ENCODE data around the gene PKDCC. TPM values are rescaled to one million over a fixed set of nuclear protein-coding genes. Genes with fewer than 3 reads are reported as not detected.

Gene PKDCC
- total and polyA plus RNA-seq, 2 of the 13 experiments (the other 11 are each of a cell fraction or from before 2014, with no cell fraction given): 52.6 to 58.8 TPM

GRCh38 chr2:42045848-42046748, 1.7 kb upstream of the PKDCC start (continued):
- no peak for TF ChIP-seq SRF (IDR thresholded peaks at IDR 0.05; ENCODE audit: low read depth, low read length)
- no peak for TF ChIP-seq KDM1A (CRISPR knock-in tag; IDR thresholded peaks at IDR 0.05)
- TF ChIP-seq ELF1 (CRISPR knock-in tag; IDR thresholded peaks at IDR 0.05): peak; percentile 7; the same call in 1 of the 2 replicates
- peak; percentile 66; the same call in 1 of the 2 replicates for TF ChIP-seq ZNF232 (CRISPR knock-in tag; IDR thresholded peaks at IDR 0.05; ENCODE audit: borderline replicate concordance)
- peak; percentile 15; the same call in 1 of the 2 replicates for TF ChIP-seq MTA1 (CRISPR knock-in tag; IDR thresholded peaks at IDR 0.05; ENCODE audit: borderline replicate concordance)
- no peak for TF ChIP-seq ZNF513 (CRISPR knock-in tag; conservative IDR thresholded peaks at IDR 0.05)
- peak; percentile 51; the same call in 1 of the 2 replicates for TF ChIP-seq KDM6A (CRISPR knock-in tag; IDR thresholded peaks at IDR 0.05; ENCODE audit: low read depth)
- peak; percentile 43; the same call in 1 of the 2 replicates for TF ChIP-seq ZNF205 (CRISPR knock-in tag; IDR thresholded peaks at IDR 0.05)
- 0 out of 2 replicates have a peak, but pooled peaks have one; percentile 30 for TF ChIP-seq ZNF543 (CRISPR knock-in tag; IDR thresholded peaks at IDR 0.05)
- no peak for TF ChIP-seq CHD2 (IDR thresholded peaks at IDR 0.05; ENCODE audit: low read depth, low read length)
- no peak for TF ChIP-seq ELF4 (CRISPR knock-in tag; IDR thresholded peaks at IDR 0.05; ENCODE audit: borderline replicate concordance)
- peak; percentile 29; the same call in 1 of the 2 replicates for TF ChIP-seq ZNF350 (CRISPR knock-in tag; IDR thresholded peaks at IDR 0.05; ENCODE audit: borderline replicate concordance, low read depth)
- TF ChIP-seq HNRNPL (IDR thresholded peaks at IDR 0.05; ENCODE audit: low read depth, low read length): no peak
- TF ChIP-seq ZHX2 (IDR thresholded peaks at IDR 0.05; ENCODE audit: low read depth): no peak
- no peak for TF ChIP-seq ZHX2 (CRISPR knock-in tag; IDR thresholded peaks at IDR 0.05; ENCODE audit: borderline replicate concordance)
- no peak for TF ChIP-seq NCOA1 (CRISPR knock-in tag; IDR thresholded peaks at IDR 0.05)
- no peak for TF ChIP-seq TRIM24 (CRISPR knock-in tag; IDR thresholded peaks at IDR 0.05)
- no peak for TF ChIP-seq IKZF4 (CRISPR knock-in tag; IDR thresholded peaks at IDR 0.05; ENCODE audit: borderline replicate concordance, low read depth, not compliant biosample characterization)
- no peak for TF ChIP-seq ZBTB4 (CRISPR knock-in tag; IDR thresholded peaks at IDR 0.05; ENCODE audit: borderline replicate concordance)

Measured in HepG2 (cell line).